HCT116 (cell line): Measurements from ENCODE around the gene PVR. TPM values are rescaled to one million over a fixed set of nuclear protein-coding genes. Genes with fewer than 3 reads are reported as not detected.

Source experiments
- ATAC-seq: fragments of 200-7000 bp; cut with Tn5 transposase; 2 replicates; pipeline ENCODE4 v1.9.1; 2020; ENCODE audit warnings: mild to moderate bottlenecking, moderate library complexity
- BruUV-seq: library from RNA; stranded (reverse); fragments of 400-500 nt; replicated peaks from 2 replicates; lab custom pipeline; 2021; lab: Mats Ljungman, UMichigan
- CTCF ChIA-PET: fragments of 300-600 bp; sonication (Branson Sonifier 250); formaldehyde crosslinking; loops from one replicate; lab custom pipeline; 2021; ENCODE audit warnings: antibody characterized with exemption; lab: Charles Lee
- POLR2A ChIA-PET: fragments of 300-600, 350-600 bp; sonication (Branson Sonifier 250); formaldehyde crosslinking; loops from one replicate; lab custom pipeline; 2021; ENCODE audit warnings: antibody characterized with exemption; lab: Charles Lee
- RAD21 ChIA-PET, 2 experiments: fragments of 300-600 bp; sonication (Branson Sonifier 250); formaldehyde crosslinking; loops; one replicate each; lab custom pipeline; 2023; ENCODE audit warnings: low total read pairs in 2 of 2; ENCODE audit not compliant: uncharacterized antibody in 2 of 2, unreplicated experiment in 2 of 2, low non-redundant PET in 1 of 2; lab: Charles Lee
- DNase-seq: peaks from one replicate; pipeline ENCODE4 v3.0.0-alpha.2; 2010; ENCODE audit warnings: low read depth, low spot score
- H2AFZ ChIP-seq: fragments of 200-600 bp; shearing (Covaris generic), sonication (generic); 2 replicates; pipeline ENCODE4 v1.6.1; 2017; ENCODE audit warnings: low read depth, mixed run types, mixed read lengths, antibody characterized with exemption, low read length; ENCODE audit not compliant: poor library complexity, severe bottlenecking
- H3K27ac ChIP-seq: 2 replicates; pipeline ENCODE4 v1.5.1; 2012; ENCODE audit warnings: low read depth, low read length
- H3K27me3 ChIP-seq: fragments of 200-600 bp; sonication (generic); 2 replicates; pipeline ENCODE4 v1.6.1; 2016; ENCODE audit warnings: mixed run types, low read length, mixed read lengths; ENCODE audit not compliant: insufficient read depth
- H3K36me3 ChIP-seq, 2 experiments: fragments of 200-500 bp in 1 of 2; fragments of 200-600 bp in 1 of 2; sonication (Bioruptor generic) in 1 of 2; sonication (generic) in 1 of 2; 2 replicates each; pipeline versions ENCODE4 v1.5.1 to v1.6.1; 2014 to 2016; ENCODE audit warnings: low read length in 2 of 2, inconsistent platforms in 1 of 2, mixed read lengths in 1 of 2, mixed run types in 1 of 2; ENCODE audit not compliant: insufficient read depth in 2 of 2, control insufficient read depth in 1 of 2
- H3K4me1 ChIP-seq, 2 experiments: fragments of 200-600 bp in 1 of 2; sonication (generic) in 1 of 2; 2 replicates each; pipeline versions ENCODE4 v1.5.1 to v1.6.1; 2012 to 2017; ENCODE audit warnings: low read length in 2 of 2, inconsistent platforms in 1 of 2, mild to moderate bottlenecking in 1 of 2, mixed read lengths in 1 of 2, mixed run types in 1 of 2, moderate library complexity in 1 of 2; ENCODE audit not compliant: insufficient read depth in 2 of 2, control insufficient read depth in 1 of 2
- H3K4me2 ChIP-seq: fragments of 200-600 bp; sonication (generic); 2 replicates; pipeline ENCODE4 v1.6.1; 2017; ENCODE audit warnings: mixed run types, low read length, mixed read lengths
- H3K4me3 ChIP-seq, 2 experiments: fragments of 200-600 bp in 1 of 2; sonication (generic) in 1 of 2; replicated peaks in 1 of 2; 2 replicates each; pipeline ENCODE4 v1.5.1; 2011 to 2016; ENCODE audit warnings: low read length in 2 of 2, control low read depth in 1 of 2, low read depth in 1 of 2, mild to moderate bottlenecking in 1 of 2, mixed read lengths in 1 of 2, mixed run types in 1 of 2
- H3K79me2 ChIP-seq: fragments of 200-600 bp; sonication (generic); 2 replicates; pipeline ENCODE4 v1.6.1; 2017; ENCODE audit warnings: mild to moderate bottlenecking, mixed run types, low read length, moderate library complexity, mixed read lengths; ENCODE audit not compliant: insufficient read depth
- H3K9ac ChIP-seq: fragments of 200-600 bp; sonication (generic); 2 replicates; pipeline ENCODE4 v1.6.1; 2016; ENCODE audit warnings: low read length, mixed read lengths
- H3K9me2 ChIP-seq: fragments of 200-600 bp; sonication (generic), shearing (Covaris generic); 2 replicates; pipeline ENCODE4 v1.6.1; 2017; ENCODE audit warnings: mixed run types, mild to moderate bottlenecking, moderate library complexity; ENCODE audit not compliant: insufficient read depth
- H3K9me3 ChIP-seq, 2 experiments: fragments of 200-500 bp in 1 of 2; fragments of 200-600 bp in 1 of 2; sonication (Bioruptor generic) in 1 of 2; sonication (generic) in 1 of 2; 2 replicates each; pipeline ENCODE4 v1.6.1; 2014 to 2017; ENCODE audit warnings: low read length in 2 of 2, mixed read lengths in 2 of 2, inconsistent platforms in 1 of 2, low read depth in 1 of 2, mild to moderate bottlenecking in 1 of 2, mixed run types in 1 of 2, moderate library complexity in 1 of 2; ENCODE audit not compliant: control insufficient read depth in 1 of 2, insufficient read depth in 1 of 2
- H4K20me1 ChIP-seq: fragments of 200-600 bp; sonication (generic), shearing (Covaris generic); 2 replicates; pipeline ENCODE4 v1.6.1; 2017; ENCODE audit warnings: mixed run types, mild to moderate bottlenecking, moderate library complexity; ENCODE audit not compliant: insufficient read depth
- CBX3 ChIP-seq: IDR thresholded peaks from 2 replicates; pipeline ENCODE4 v1.6.1; 2012; ENCODE audit warnings: low read depth
- CEBPB ChIP-seq: IDR thresholded peaks from 2 replicates; pipeline ENCODE4 v1.6.1; 2012; ENCODE audit warnings: low read depth
- EGR1 ChIP-seq: IDR thresholded peaks from 2 replicates; pipeline ENCODE4 v1.6.1; 2012; ENCODE audit warnings: low read depth
- EZH2 ChIP-seq: fragments of 200-600 bp; sonication (generic); IDR thresholded peaks from 2 replicates; pipeline ENCODE4 v1.6.1; 2017; ENCODE audit warnings: antibody characterized with exemption, mixed run types
- EZH2phosphoT487 ChIP-seq: fragments of 200-600 bp; IDR thresholded peaks from 2 replicates; pipeline ENCODE4 v1.6.1; 2018; ENCODE audit warnings: antibody characterized with exemption, borderline replicate concordance
- JUND ChIP-seq: IDR thresholded peaks from 2 replicates; pipeline ENCODE4 v1.6.1; 2012
- SP1 ChIP-seq: IDR thresholded peaks from 2 replicates; pipeline ENCODE4 v1.6.1; 2012; ENCODE audit warnings: low read depth
- SRF ChIP-seq: IDR thresholded peaks from 2 replicates; pipeline ENCODE4 v1.6.1; 2012; ENCODE audit warnings: low read depth
- ZNF274 ChIP-seq: fragments of 200-500 bp; sonication (Bioruptor generic); IDR thresholded peaks from 2 replicates; pipeline ENCODE4 v1.6.1; 2014; ENCODE audit warnings: mild to moderate bottlenecking, low read depth, low read length, inconsistent platforms
- intact Hi-C: fragments of 100-400 bp; cut with micrococcal nuclease; formaldehyde crosslinking; loops from 2 replicates; pipeline ENCODE4 v1.10.0; 2022
- total RNA-seq: library from RNA; stranded (reverse); gene quantifications from one replicate; pipeline ENCODE4 v1.2.1, GENCODE V29; 2021; ENCODE audit not compliant: unreplicated experiment
- TF ChIP-seq, protein P1 (sequence below), 3 experiments: fragments of 200-600 bp in 1 of 3; sonication (generic) in 1 of 3; IDR thresholded peaks in 2 of 3; conservative IDR thresholded peaks in 1 of 3; 2 replicates each; pipeline ENCODE4 v1.5.1; 2012 to 2017; ENCODE audit warnings: low read depth in 2 of 3, low read length in 2 of 3, antibody characterized with exemption in 1 of 3, borderline replicate concordance in 1 of 3, control low read depth in 1 of 3, mild to moderate bottlenecking in 1 of 3, mixed read lengths in 1 of 3, mixed run types in 1 of 3, moderate library complexity in 1 of 3; ENCODE audit not compliant: insufficient read depth in 1 of 3
- TF ChIP-seq, protein P2 (sequence below): IDR thresholded peaks from 2 replicates; pipeline ENCODE4 v1.6.1; 2012

The PVR gene
- total RNA-seq, 1 experiment from 2014 or later = 62.0 TPM

DNA sequence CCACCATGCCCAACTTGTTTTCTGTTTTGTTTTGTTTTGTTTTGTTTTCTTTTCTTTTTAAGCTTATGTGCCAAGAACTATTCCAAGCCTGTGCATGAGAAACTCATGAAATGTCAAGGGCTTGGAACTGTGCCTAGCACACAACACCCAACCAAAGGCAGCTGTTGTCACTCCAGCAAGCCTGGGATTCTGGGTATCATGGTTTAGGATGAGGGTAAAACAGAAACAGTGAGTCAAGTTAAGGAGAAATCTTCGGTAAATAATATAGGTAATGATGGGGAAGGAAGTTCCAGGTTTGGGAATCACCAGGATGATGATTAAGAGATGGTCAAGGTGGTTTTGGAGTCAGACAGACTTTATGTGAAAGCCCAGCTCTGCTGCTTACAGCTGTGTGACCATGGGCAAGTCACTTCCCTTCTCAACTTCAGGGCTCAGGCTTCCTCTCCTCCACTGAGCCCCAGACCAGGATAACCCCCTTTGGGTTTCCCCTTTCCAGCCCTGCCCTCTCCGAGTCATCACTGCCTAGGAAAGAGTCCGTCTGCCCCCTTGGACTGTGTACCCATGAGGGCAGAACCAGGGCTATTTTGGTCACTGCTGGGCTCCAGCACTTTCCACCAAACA lies 5.0 kb downstream of the PVR start:
- ATAC-seq = no peak
- H3K9me2 ChIP-seq = no peaks in the 10 kb centered on the region
- no peak for DNase-seq
- H3K27me3 ChIP-seq = no peaks in the 10 kb centered on the region
- no peak overlapping the region for H3K9ac ChIP-seq
- peaks cover 44 to 59% of the 10 kb centered on the region in 2 experiments for H3K36me3 ChIP-seq
- no TSS peak for BruUV-seq
- ChIA-PET RAD21 (no interaction called here), POLR2A (interaction anchor here (0.6 kb wide), 1 partner anchor 87 kb away, joined by 3 read pairs; no protein-coding TSS in a partner anchor), CTCF (no interaction called here)
- H3K4me2 ChIP-seq = no peak overlapping the region
- H3K9me3 ChIP-seq = no peaks in the 10 kb centered on the region
- H3K27ac ChIP-seq = no peak overlapping the region
- TF ChIP-seq, protein P1, sequence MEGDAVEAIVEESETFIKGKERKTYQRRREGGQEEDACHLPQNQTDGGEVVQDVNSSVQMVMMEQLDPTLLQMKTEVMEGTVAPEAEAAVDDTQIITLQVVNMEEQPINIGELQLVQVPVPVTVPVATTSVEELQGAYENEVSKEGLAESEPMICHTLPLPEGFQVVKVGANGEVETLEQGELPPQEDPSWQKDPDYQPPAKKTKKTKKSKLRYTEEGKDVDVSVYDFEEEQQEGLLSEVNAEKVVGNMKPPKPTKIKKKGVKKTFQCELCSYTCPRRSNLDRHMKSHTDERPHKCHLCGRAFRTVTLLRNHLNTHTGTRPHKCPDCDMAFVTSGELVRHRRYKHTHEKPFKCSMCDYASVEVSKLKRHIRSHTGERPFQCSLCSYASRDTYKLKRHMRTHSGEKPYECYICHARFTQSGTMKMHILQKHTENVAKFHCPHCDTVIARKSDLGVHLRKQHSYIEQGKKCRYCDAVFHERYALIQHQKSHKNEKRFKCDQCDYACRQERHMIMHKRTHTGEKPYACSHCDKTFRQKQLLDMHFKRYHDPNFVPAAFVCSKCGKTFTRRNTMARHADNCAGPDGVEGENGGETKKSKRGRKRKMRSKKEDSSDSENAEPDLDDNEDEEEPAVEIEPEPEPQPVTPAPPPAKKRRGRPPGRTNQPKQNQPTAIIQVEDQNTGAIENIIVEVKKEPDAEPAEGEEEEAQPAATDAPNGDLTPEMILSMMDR (IDR thresholded peaks at IDR 0.05 in 2 of 3, conservative IDR thresholded peaks at IDR 0.05 in 1 of 3; ENCODE audit: borderline replicate concordance in 1 of 3, insufficient read depth in 1 of 3, low read depth in 2 of 3, low read length in 2 of 3) = no peak
- no peak for TF ChIP-seq JUND
- no peak for TF ChIP-seq EZH2phosphoT487
- TF ChIP-seq EZH2 = no peak
- TF ChIP-seq, protein P2, sequence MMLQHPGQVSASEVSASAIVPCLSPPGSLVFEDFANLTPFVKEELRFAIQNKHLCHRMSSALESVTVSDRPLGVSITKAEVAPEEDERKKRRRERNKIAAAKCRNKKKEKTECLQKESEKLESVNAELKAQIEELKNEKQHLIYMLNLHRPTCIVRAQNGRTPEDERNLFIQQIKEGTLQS = no peak
- no peak for TF ChIP-seq CEBPB
- no peak for TF ChIP-seq SRF
- no peak for TF ChIP-seq EGR1
- TF ChIP-seq ZNF274 = no peak
- no peak for TF ChIP-seq SP1
- no peak for TF ChIP-seq CBX3
- peaks cover 8% of the 10 kb centered on the region; the same call in 1 of the 2 replicates for H4K20me1 ChIP-seq
- H3K79me2 ChIP-seq = peaks cover 86% of the 10 kb centered on the region
- no peak overlapping the region for H3K4me3 ChIP-seq
- no peaks in the 10 kb centered on the region for H3K4me1 ChIP-seq
- no peak overlapping the region for H2AFZ ChIP-seq
- intact Hi-C loops = no loop called here
